Colonic mucosa (tissue), 4 donors: Measurements from ENCODE around the gene NR1I2. TPM values are rescaled to one million over a fixed set of nuclear protein-coding genes. Genes with fewer than 3 reads are reported as not detected.

Experiments used
- DNase-seq: peaks from one replicate; pipeline ENCODE4 v3.0.0-alpha.2; 2020
- H3K27ac ChIP-seq: fragments of 200-600 bp; one replicate; pipeline ENCODE4 v1.8.0; 2021
- H3K27me3 ChIP-seq: fragments of 200-600 bp; one replicate; pipeline ENCODE4 v1.8.0; 2021
- H3K36me3 ChIP-seq: fragments of 200-600 bp; one replicate; pipeline ENCODE4 v1.8.0; 2021
- H3K4me1 ChIP-seq: fragments of 200-600 bp; one replicate; pipeline ENCODE4 v1.8.0; 2021; ENCODE audit warnings: mild to moderate bottlenecking
- H3K4me3 ChIP-seq: fragments of 200-600 bp; one replicate; pipeline ENCODE4 v1.8.0; 2021
- H3K9ac ChIP-seq, 2 donors: one replicate each; pipeline ENCODE4 v1.7.0; 2013; ENCODE audit warnings: control low read depth in 2 of 2, low read depth in 2 of 2, low read length in 2 of 2
- H3K9me3 ChIP-seq: fragments of 200-600 bp; one replicate; pipeline ENCODE4 v1.8.0; 2021
- CTCF ChIP-seq: fragments of 200-600 bp; IDR thresholded peaks from one replicate; pipeline ENCODE4 v1.8.0; 2022; ENCODE audit warnings: antibody characterized with exemption, mild to moderate bottlenecking
- intact Hi-C: fragments of 100-400 bp; cut with DNase I; formaldehyde crosslinking; loops from one replicate; pipeline ENCODE4 v1.14.1; 2022
- total RNA-seq, 2 donors: library from RNA; stranded (reverse); fragmentation: NEBNext Ultra II Directional in 1 of 2; extraction: Animal tissue kit (Norgen Biotek cat#: 25700) in 1 of 2; gene quantifications; one replicate each; pipeline ENCODE4 v1.2.1, GENCODE V29; 2021
- donor health status: healthy.
- donor health status: DM: no; HTN: no; CAD: no.
- donor health status: DM: no; HTN: no; CAD: no.

Gene NR1I2
- total RNA-seq, 2 donors from 2014 or later = 58.4 to 70.4 TPM

GRCh38 chr3:119796368-119796767 lies 14.5 kb downstream of the NR1I2 start:
- TF ChIP-seq CTCF = no peak
- no peaks in the 10 kb centered on the region for H3K9me3 ChIP-seq
- H3K36me3 ChIP-seq = no peaks in the 10 kb centered on the region
- H3K9ac ChIP-seq = no peak overlapping the region
- intact Hi-C loops = no loop called here
- H3K27ac ChIP-seq = no peak overlapping the region
- no peaks in the 10 kb centered on the region for H3K27me3 ChIP-seq
- no peak for DNase-seq
- H3K4me1 ChIP-seq = no peaks in the 10 kb centered on the region
- no peak overlapping the region for H3K4me3 ChIP-seq

GRCh38 chr3:119796785-119797184 lies 14.9 kb downstream of the NR1I2 start:
- no peak overlapping the region for H3K27ac ChIP-seq
- intact Hi-C loops = no loop called here
- H3K36me3 ChIP-seq = no peaks in the 10 kb centered on the region
- H3K4me3 ChIP-seq = no peak overlapping the region
- TF ChIP-seq CTCF = no peak
- no peaks in the 10 kb centered on the region for H3K4me1 ChIP-seq
- no peaks in the 10 kb centered on the region for H3K9me3 ChIP-seq
- no peak for DNase-seq
- H3K9ac ChIP-seq = no peak overlapping the region
- no peaks in the 10 kb centered on the region for H3K27me3 ChIP-seq

- H3K9me3 ChIP-seq = no peaks in the 10 kb centered on the region
- no peak for DNase-seq
- no peak overlapping the region for H3K27ac ChIP-seq
- no peak for TF ChIP-seq CTCF
- H3K4me3 ChIP-seq = no peak overlapping the region
- H3K9ac ChIP-seq = no peak overlapping the region
- H3K36me3 ChIP-seq = no peaks in the 10 kb centered on the region
- no peaks in the 10 kb centered on the region for H3K4me1 ChIP-seq
- no peaks in the 10 kb centered on the region for H3K27me3 ChIP-seq
- intact Hi-C loops = no loop called here
Observed at GRCh38 chr3:119800844-119801243, 18.9 kb downstream of the NR1I2 start.

- H3K27ac ChIP-seq = no peak overlapping the region
- DNase-seq = no peak
- no peak for TF ChIP-seq CTCF
- H3K4me1 ChIP-seq = no peaks in the 10 kb centered on the region
- H3K9me3 ChIP-seq = no peaks in the 10 kb centered on the region
- intact Hi-C loops = no loop called here
- H3K27me3 ChIP-seq = no peaks in the 10 kb centered on the region
- H3K9ac ChIP-seq = no peak overlapping the region
- no peak overlapping the region for H3K4me3 ChIP-seq
- no peaks in the 10 kb centered on the region for H3K36me3 ChIP-seq
Observed at GRCh38 chr3:119808244-119808643, 26.3 kb downstream of the NR1I2 start.

- DNase-seq = no peak
Observed at GRCh38 chr3:119808843-119809242, 26.9 kb downstream of the NR1I2 start.

More at GRCh38 chr3:119808843-119809242, 26.9 kb downstream of the NR1I2 start:
- no peaks in the 10 kb centered on the region for H3K9me3 ChIP-seq
- intact Hi-C loops = no loop called here
- TF ChIP-seq CTCF = no peak
- no peaks in the 10 kb centered on the region for H3K27me3 ChIP-seq
- H3K9ac ChIP-seq = no peak overlapping the region
- no peaks in the 10 kb centered on the region for H3K4me1 ChIP-seq
- no peaks in the 10 kb centered on the region for H3K36me3 ChIP-seq
- H3K27ac ChIP-seq = no peak overlapping the region
- no peak overlapping the region for H3K4me3 ChIP-seq
